Mammary microvascular endothelial cell (primary cell): Measurements from ENCODE around the gene OR1D2. TPM values are rescaled to one million over a fixed set of nuclear protein-coding genes. Genes with fewer than 3 reads are reported as not detected.

Experiments used
- total RNA-seq: library from RNA; depleted of rRNA; stranded (reverse); fragments of >200 nt; gene quantifications from 2 replicates; pipeline ENCODE4 v1.2.3, GENCODE V29; 2015

Gene OR1D2, protein sequence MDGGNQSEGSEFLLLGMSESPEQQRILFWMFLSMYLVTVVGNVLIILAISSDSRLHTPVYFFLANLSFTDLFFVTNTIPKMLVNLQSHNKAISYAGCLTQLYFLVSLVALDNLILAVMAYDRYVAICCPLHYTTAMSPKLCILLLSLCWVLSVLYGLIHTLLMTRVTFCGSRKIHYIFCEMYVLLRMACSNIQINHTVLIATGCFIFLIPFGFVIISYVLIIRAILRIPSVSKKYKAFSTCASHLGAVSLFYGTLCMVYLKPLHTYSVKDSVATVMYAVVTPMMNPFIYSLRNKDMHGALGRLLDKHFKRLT
- not detected in 2 replicates for total RNA-seq

DNA sequence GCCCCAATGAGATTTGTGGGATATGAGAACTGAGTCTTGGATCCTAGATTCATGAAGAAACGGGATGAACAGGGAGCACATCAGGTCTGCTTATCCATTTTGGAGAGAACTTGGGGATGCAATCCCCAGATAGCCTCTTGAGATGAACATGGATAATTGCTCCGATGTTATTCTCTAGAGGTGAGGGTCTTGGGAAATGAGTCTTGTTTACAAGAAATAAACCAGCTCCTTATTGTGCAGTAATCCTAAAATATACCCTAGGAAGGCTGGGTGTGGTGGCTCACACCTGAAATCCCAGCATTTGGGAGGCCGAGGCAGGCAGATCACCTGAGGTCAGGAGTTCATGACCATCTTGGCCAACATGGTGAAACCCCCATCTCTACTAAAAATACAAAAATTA is at the start of gene OR1D2:
Gene OR1D2, minus strand, starts transcription at position 101 of the 400 bp plus-strand sequence. CDS start 11,426 bp downstream, outside the sequence.

DNA sequence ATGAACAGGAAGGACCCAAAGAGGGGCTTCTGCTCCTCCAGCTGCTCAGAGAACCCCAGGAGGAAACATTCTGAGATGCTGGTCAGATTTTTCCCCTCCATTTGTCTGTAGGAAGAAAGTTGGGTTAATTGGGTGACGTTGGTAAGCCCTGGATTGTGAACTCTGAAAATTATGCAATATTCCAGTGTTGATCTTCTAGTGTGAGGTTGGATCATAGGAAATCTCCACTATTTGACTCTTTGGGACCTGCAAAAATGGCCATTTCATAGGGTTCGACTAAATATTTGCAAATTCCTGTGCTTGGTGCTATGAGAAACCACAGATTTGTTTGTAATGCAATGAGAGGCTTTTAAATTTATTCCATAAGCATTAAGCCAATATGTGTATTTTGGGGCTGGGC is 23.2 kb upstream of the OR1D2 start, which contains the start of gene OR1G1:
Gene OR1G1, minus strand, starts transcription at position 101 of the 400 bp plus-strand sequence. Its CDS starts 0 bp downstream, at position 101.

DNA sequence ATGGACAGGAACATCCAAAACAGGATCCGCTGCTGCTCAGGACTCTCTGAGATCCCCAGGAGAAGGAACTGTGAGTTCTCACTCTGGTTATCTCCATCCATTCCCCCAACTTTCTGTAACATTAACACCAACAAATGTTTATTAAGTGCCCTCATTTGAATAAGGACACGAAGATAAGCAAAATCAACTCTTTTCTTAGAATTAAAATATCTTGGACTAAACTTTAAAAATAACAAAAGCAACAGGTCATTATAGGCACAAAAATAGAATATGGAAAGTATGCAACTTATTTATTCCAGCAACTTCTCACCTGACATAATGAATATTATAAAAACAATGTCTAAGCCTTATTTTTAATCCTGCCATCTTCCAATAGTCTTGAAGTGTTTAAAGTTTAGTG is 40.7 kb downstream of the OR1D2 start, which contains the start of gene OR1D5:
Gene OR1D5, minus strand, starts transcription at position 101 of the 400 bp plus-strand sequence. Its CDS starts 0 bp downstream, at position 101.

Other genes starting within 250 kb of the OR1D2 start
- gene OR1D5, start 40.8 kb downstream of the OR1D2 start, total RNA-seq, result not detected in 2 replicates
- gene OR1G1, start 23.1 kb upstream of the OR1D2 start, total RNA-seq, result not detected in 2 replicates
- gene OR1A2, start 93.1 kb upstream of the OR1D2 start, total RNA-seq, result not detected in 2 replicates
- not detected in 2 replicates for gene OR1A1, start 103.2 kb upstream of the OR1D2 start, total RNA-seq
- gene OR3A1, start 193.9 kb upstream of the OR1D2 start, total RNA-seq, result not detected in 2 replicates